GM10266 (cell line): ENCODE measurements around the gene ITGA5.

ENCODE experiments used
- DNase-seq: peaks from one replicate; pipeline ENCODE4 v3.0.0; 2012; ENCODE audit errors: extremely low spot score
- CTCF ChIP-seq: IDR thresholded peaks from 2 replicates; pipeline ENCODE4 v1.5.1; 2012; ENCODE audit warnings: mild to moderate bottlenecking, low read depth; ENCODE audit not compliant: control insufficient read depth, insufficient read depth; ENCODE audit errors: missing control alignments

ITGA5 gene

GRCh38 chr12:54370171-54370730, 48.8 kb downstream of the ITGA5 start:
- no peak for DNase-seq
- TF ChIP-seq CTCF = no peak

- no peak for TF ChIP-seq CTCF
These were observed 49.4 kb downstream of the ITGA5 start for GRCh38 chr12:54369597-54370131.

GRCh38 chr12:54368709-54369596, 50.1 kb downstream of the ITGA5 start:
- TF ChIP-seq CTCF = peak; percentile 90
- DNase-seq = peak; percentile 88

More at GRCh38 chr12:54369597-54370131, 49.4 kb downstream of the ITGA5 start:
- no peak for DNase-seq

- no peak for DNase-seq
- no peak for TF ChIP-seq CTCF
These were observed 50.9 kb downstream of the ITGA5 start for GRCh38 chr12:54368025-54368708.

- TF ChIP-seq CTCF = no peak
- no peak for DNase-seq
These were observed 54.7 kb downstream of the ITGA5 start, which contains the start of gene GPR84 for GRCh38 chr12:54364413-54364812. TSS of gene GPR84 (minus strand) at chr12:54364486. CDS start at chr12:54363851, 635 bp downstream.

GRCh38 chr12:54363618-54364017, 55.4 kb downstream of the ITGA5 start:
- TF ChIP-seq CTCF = no peak
- DNase-seq = no peak
